ENCODE data around the gene CELF2. TPM values are rescaled to one million over a fixed set of nuclear protein-coding genes. Genes with fewer than 3 reads are reported as not detected.

CELF2 gene
- total RNA-seq, 4 donors from 2014 or later = 28.7 to 55.4 (median 35.0) TPM

GRCh38 chr10:11304906-11305585 lies 287.4 kb downstream of the CELF2 start:
- H3K4me3 ChIP-seq (replicated peaks in 1 of 3) = no peak overlapping the region
- no peaks in the 10 kb centered on the region for H3K9me3 ChIP-seq
- no peak overlapping the region for H3K27ac ChIP-seq
- H3K27me3 ChIP-seq = no peaks in the 10 kb centered on the region
- intact Hi-C loops (cut with DNase I) = no loop called here
- no peaks in the 10 kb centered on the region for H3K4me1 ChIP-seq
- TF ChIP-seq POLR2A (IDR thresholded peaks at IDR 0.05) (no peak), CTCF (IDR thresholded peaks at IDR 0.05) (no peak)
- WGBS, 2 donors = 96 to 98% methylated on average over 11 of the region's 11 CpGs
- no peak for DNase-seq
- no peaks in the 10 kb centered on the region for H3K36me3 ChIP-seq

- H3K4me3 ChIP-seq (replicated peaks in 1 of 3) = no peak overlapping the region
- no peak overlapping the region for H3K27ac ChIP-seq
- no peaks in the 10 kb centered on the region for H3K9me3 ChIP-seq
- TF ChIP-seq CTCF (IDR thresholded peaks at IDR 0.05) = no peak
- TF ChIP-seq POLR2A (IDR thresholded peaks at IDR 0.05) = no peak
- 95 to 96% methylated on average over 13 of the region's 13 CpGs for WGBS, 2 donors
- H3K36me3 ChIP-seq = no peaks in the 10 kb centered on the region
- H3K4me1 ChIP-seq = no peaks in the 10 kb centered on the region
- intact Hi-C loops (cut with DNase I) = no loop called here
- DNase-seq = no peak
- no peaks in the 10 kb centered on the region for H3K27me3 ChIP-seq
Measured at GRCh38 chr10:11305825-11306593, 288.3 kb downstream of the CELF2 start.

- Histone ChIP-seq H3K27ac (no peak overlapping the region), H3K9me3 (no peaks in the 10 kb centered on the region), H3K36me3 (no peaks in the 10 kb centered on the region), H3K4me3 (replicated peaks in 1 of 3) (no peak overlapping the region), H3K27me3 (no peaks in the 10 kb centered on the region), H3K4me1 (no peaks in the 10 kb centered on the region)
- 98 to 100% methylated on average over 6 of the region's 6 CpGs for WGBS, 2 donors
- no peak for TF ChIP-seq CTCF (IDR thresholded peaks at IDR 0.05)
- no peak for TF ChIP-seq POLR2A (IDR thresholded peaks at IDR 0.05)
- DNase-seq = no peak
- intact Hi-C loops (cut with DNase I) = no loop called here
Measured at GRCh38 chr10:11307004-11307403, 289.3 kb downstream of the CELF2 start.

DNA sequence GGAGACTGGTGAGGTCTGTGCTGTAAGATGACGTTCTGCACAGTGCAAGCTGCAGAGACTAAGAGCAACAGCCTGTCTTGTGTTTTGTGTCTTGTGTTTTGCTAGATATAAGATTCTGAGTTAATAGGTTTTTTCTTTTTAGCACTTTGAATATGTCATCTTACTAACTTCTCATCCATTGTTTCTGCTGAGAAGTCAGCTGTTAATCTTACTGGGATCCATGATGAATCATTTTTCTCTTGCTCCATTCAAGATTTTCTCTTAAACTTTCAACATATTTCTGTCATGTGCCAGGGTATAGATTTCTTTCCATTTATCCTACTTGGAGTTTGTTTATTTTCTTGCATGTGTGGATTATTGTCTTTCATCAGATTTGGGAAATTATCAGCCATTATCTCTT lies 290.3 kb downstream of the CELF2 start:
- DNase-seq = no peak
- WGBS, 2 donors = 95 to 96% methylated on average over 1 of the region's 1 CpG

More for the DNA sequence above, 290.3 kb downstream of the CELF2 start:
- Histone ChIP-seq H3K27ac (no peak overlapping the region), H3K9me3 (no peaks in the 10 kb centered on the region), H3K36me3 (no peaks in the 10 kb centered on the region), H3K4me1 (no peaks in the 10 kb centered on the region), H3K27me3 (no peaks in the 10 kb centered on the region), H3K4me3 (replicated peaks in 1 of 3) (no peak overlapping the region)
- intact Hi-C loops (cut with DNase I) = no loop called here
- TF ChIP-seq CTCF (IDR thresholded peaks at IDR 0.05) (no peak), POLR2A (IDR thresholded peaks at IDR 0.05) (no peak)

All from thyroid gland (tissue), 4 donors.